Hepatocyte (in vitro differentiated cells): ENCODE measurements around the gene TRMT2A. TPM values are rescaled to one million over a fixed set of nuclear protein-coding genes. Genes with fewer than 3 reads are reported as not detected.
"Not testable (repeated sequence)": the region's sequence is repeated elsewhere in the genome, so short reads cannot be mapped to it uniquely, and the experiment has no call there.

Experiments
- DNase-seq: peaks from one replicate; pipeline ENCODE4 v3.0.0-alpha.2; 2016; ENCODE audit warnings: low spot score
- H2AFZ ChIP-seq: fragments of 200-600 bp; sonication (generic); 2 replicates; pipeline ENCODE4 v1.6.0; 2016; ENCODE audit warnings: antibody characterized with exemption, mild to moderate bottlenecking
- H3K27ac ChIP-seq: fragments of 200-600 bp; sonication (generic); 2 replicates; pipeline ENCODE4 v1.5.1; 2016; ENCODE audit warnings: mild to moderate bottlenecking
- H3K27me3 ChIP-seq: fragments of 200-600 bp; sonication (generic); 2 replicates; pipeline ENCODE4 v1.6.1; 2016
- H3K36me3 ChIP-seq: fragments of 200-600 bp; sonication (generic); replicated peaks from 2 replicates; pipeline ENCODE4 v1.5.1; 2016; ENCODE audit warnings: low read depth; ENCODE audit not compliant: insufficient read depth
- H3K4me1 ChIP-seq: fragments of 200-600 bp; sonication (generic); 2 replicates; pipeline ENCODE4 v1.5.1; 2016; ENCODE audit warnings: mild to moderate bottlenecking, moderate library complexity; ENCODE audit not compliant: insufficient read depth
- H3K4me2 ChIP-seq: fragments of 200-600 bp; sonication (generic); 2 replicates; pipeline ENCODE4 v1.6.0; 2016
- H3K4me3 ChIP-seq: fragments of 200-600 bp; sonication (generic); 2 replicates; pipeline ENCODE4 v1.5.1; 2016; ENCODE audit warnings: mild to moderate bottlenecking
- H3K79me2 ChIP-seq: fragments of 200-600 bp; sonication (generic); 2 replicates; pipeline ENCODE4 v1.6.0; 2017; ENCODE audit warnings: mild to moderate bottlenecking
- H3K9me2 ChIP-seq: fragments of 200-600 bp; sonication (generic); replicated peaks from 2 replicates; pipeline ENCODE4 v1.6.0; 2017; ENCODE audit warnings: mild to moderate bottlenecking; ENCODE audit not compliant: insufficient read depth
- H3K9me3 ChIP-seq: fragments of 200-600 bp; sonication (generic); 2 replicates; pipeline ENCODE4 v1.5.1; 2016; ENCODE audit warnings: low read depth, mild to moderate bottlenecking
- H4K20me1 ChIP-seq: fragments of 200-600 bp; sonication (generic); 2 replicates; pipeline ENCODE4 v1.6.0; 2016; ENCODE audit warnings: mild to moderate bottlenecking; ENCODE audit not compliant: insufficient read depth, poor library complexity, severe bottlenecking
- EZH2 ChIP-seq: fragments of 200-600 bp; sonication (generic); IDR thresholded peaks from 2 replicates; pipeline ENCODE4 v1.6.1; 2016; ENCODE audit warnings: antibody characterized with exemption, mild to moderate bottlenecking, borderline replicate concordance
- EZH2phosphoT487 ChIP-seq: fragments of 200-600 bp; sonication (generic); IDR thresholded peaks from one replicate; pipeline ENCODE4 v1.6.1; 2018; ENCODE audit warnings: antibody characterized with exemption, mild to moderate bottlenecking, low read depth, moderate library complexity; ENCODE audit not compliant: unreplicated experiment, severe bottlenecking
- WGBS: methylation state at CpG from one replicate; pipeline ENCODE4 v1.1.6; 2016; ENCODE audit warnings: low lambda C conversion rate; ENCODE audit errors: missing lambda C conversion rate; 5-methylcytosine and 5-hydroxymethylcytosine counted together
- polyA plus RNA-seq: library from polyadenylated mRNA; unstranded; fragments of >200 nt; fragmentation: Nextera tagmentation; extraction: Ambion mirVana; gene quantifications from 2 replicates; pipeline ENCODE4 v1.2.1, GENCODE V29; 2016
- total RNA-seq: library from RNA; depleted of rRNA; stranded (reverse); fragments of >200 nt; gene quantifications from 2 replicates; pipeline ENCODE4 v1.2.3, GENCODE V29; 2014
- TF ChIP-seq, protein P1 (sequence below): fragments of 200-600 bp; sonication (generic); IDR thresholded peaks from 2 replicates; pipeline ENCODE4 v1.5.1; 2016; ENCODE audit warnings: antibody characterized with exemption, mild to moderate bottlenecking; ENCODE audit not compliant: poor library complexity

Gene TRMT2A
- total and polyA plus RNA-seq, 2 experiments from 2014 or later = 34.4 to 65.1 TPM

DNA sequence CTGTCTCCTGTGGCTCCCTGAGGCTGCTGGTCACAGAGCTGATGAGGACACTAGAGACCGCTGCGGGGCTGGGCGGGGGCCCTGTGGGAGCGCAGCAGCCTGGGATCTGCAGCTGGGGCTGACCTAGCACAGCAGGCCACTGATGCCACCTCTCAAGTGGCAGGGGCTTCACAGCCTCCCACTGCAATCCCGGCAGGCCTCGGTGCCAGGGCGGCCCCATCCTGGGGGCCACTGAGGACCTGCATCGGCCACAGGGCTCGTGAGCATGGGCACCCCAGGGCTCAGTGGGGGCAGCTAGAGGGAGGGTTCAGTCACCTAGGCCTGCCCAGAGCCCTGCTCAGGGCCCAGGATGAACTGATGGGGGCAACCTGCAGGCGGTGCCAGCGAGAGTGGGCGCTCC, 48.4 kb upstream of the TRMT2A start:
- Histone ChIP-seq H3K27me3 (no peaks in the 10 kb centered on the region), H4K20me1 (no peaks in the 10 kb centered on the region), H3K9me2 (no peaks in the 10 kb centered on the region), H2AFZ (no peak overlapping the region), H3K9me3 (no peaks in the 10 kb centered on the region), H3K4me1 (no peaks in the 10 kb centered on the region), H3K4me3 (no peak overlapping the region), H3K79me2 (no peaks in the 10 kb centered on the region), H3K36me3 (no peaks in the 10 kb centered on the region), H3K27ac (no peak overlapping the region), H3K4me2 (no peak overlapping the region)
- TF ChIP-seq, protein P1, sequence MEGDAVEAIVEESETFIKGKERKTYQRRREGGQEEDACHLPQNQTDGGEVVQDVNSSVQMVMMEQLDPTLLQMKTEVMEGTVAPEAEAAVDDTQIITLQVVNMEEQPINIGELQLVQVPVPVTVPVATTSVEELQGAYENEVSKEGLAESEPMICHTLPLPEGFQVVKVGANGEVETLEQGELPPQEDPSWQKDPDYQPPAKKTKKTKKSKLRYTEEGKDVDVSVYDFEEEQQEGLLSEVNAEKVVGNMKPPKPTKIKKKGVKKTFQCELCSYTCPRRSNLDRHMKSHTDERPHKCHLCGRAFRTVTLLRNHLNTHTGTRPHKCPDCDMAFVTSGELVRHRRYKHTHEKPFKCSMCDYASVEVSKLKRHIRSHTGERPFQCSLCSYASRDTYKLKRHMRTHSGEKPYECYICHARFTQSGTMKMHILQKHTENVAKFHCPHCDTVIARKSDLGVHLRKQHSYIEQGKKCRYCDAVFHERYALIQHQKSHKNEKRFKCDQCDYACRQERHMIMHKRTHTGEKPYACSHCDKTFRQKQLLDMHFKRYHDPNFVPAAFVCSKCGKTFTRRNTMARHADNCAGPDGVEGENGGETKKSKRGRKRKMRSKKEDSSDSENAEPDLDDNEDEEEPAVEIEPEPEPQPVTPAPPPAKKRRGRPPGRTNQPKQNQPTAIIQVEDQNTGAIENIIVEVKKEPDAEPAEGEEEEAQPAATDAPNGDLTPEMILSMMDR = no peak
- TF ChIP-seq EZH2phosphoT487 (no peak), EZH2 (no peak)
- DNase-seq = no peak
- WGBS = 95% methylated on average over 12 of the region's 12 CpGs

DNA sequence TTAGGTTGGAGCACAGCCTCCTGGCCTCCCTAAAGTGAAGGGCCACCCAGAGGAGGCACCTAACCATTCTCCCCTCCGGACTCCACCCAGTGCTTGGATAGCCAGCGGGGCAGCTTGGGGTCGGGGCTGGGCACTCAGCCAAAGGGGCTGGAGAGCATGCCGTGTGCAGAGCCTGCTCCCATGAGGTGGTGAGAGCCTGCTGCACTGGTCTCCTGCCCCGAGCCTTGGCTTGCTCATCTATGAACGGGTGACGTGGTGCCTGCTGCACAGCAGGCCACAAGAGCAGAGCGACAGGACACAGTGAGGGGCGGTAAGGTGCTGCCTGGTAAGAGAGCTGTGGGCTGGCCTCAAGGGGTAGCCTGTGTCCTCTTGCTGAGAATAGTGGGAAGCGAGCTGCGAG, 47.8 kb upstream of the TRMT2A start:
- DNase-seq = no peak
- 87% methylated on average over 10 of the region's 11 CpGs for WGBS
- H3K4me2 ChIP-seq = no peak overlapping the region
- no peaks in the 10 kb centered on the region for H3K36me3 ChIP-seq
- no peak overlapping the region for H3K4me3 ChIP-seq
- H2AFZ ChIP-seq = no peak overlapping the region
- no peaks in the 10 kb centered on the region for H3K4me1 ChIP-seq
- H4K20me1 ChIP-seq = no peaks in the 10 kb centered on the region
- H3K27me3 ChIP-seq = no peaks in the 10 kb centered on the region
- no peaks in the 10 kb centered on the region for H3K9me2 ChIP-seq
- no peaks in the 10 kb centered on the region for H3K9me3 ChIP-seq
- H3K27ac ChIP-seq = no peak overlapping the region
- TF ChIP-seq, protein P1 = no peak
- TF ChIP-seq EZH2phosphoT487 = no peak
- TF ChIP-seq EZH2 = no peak
- H3K79me2 ChIP-seq = no peaks in the 10 kb centered on the region

DNA sequence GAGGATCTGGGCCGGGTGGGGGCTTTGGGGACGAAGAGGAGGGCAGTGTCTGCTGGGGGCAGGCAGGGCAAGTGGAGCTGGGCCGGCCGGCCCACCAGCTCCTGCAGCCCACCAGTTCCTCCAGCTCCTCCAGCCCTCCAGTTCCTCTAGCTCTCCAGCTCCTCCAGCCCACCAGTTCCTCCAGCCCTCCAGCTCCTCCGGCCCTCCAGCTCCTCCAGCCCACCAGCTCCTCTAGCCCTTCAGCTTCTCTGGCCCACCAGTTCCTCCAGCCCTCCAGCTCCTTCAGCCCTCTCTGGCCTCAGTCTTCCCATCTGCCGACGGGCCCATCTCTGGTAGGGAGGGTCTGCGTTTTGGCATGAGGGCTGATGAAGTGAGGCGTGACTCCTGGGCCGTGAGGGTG, 43.0 kb upstream of the TRMT2A start:
- Histone ChIP-seq H3K79me2 (no peaks in the 10 kb centered on the region), H4K20me1 (no peaks in the 10 kb centered on the region), H3K36me3 (no peaks in the 10 kb centered on the region), H3K27ac (no peak overlapping the region), H3K4me2 (no peak overlapping the region), H3K9me3 (no peaks in the 10 kb centered on the region), H3K9me2 (no peaks in the 10 kb centered on the region), H3K4me3 (no peak overlapping the region), H3K4me1 (no peaks in the 10 kb centered on the region), H2AFZ (no peak overlapping the region), H3K27me3 (no peaks in the 10 kb centered on the region)
- DNase-seq = no peak
- TF ChIP-seq EZH2 (no peak), EZH2phosphoT487 (no peak)
- TF ChIP-seq, protein P1 = no peak
- 86% methylated on average over 10 of the region's 10 CpGs for WGBS

DNA sequence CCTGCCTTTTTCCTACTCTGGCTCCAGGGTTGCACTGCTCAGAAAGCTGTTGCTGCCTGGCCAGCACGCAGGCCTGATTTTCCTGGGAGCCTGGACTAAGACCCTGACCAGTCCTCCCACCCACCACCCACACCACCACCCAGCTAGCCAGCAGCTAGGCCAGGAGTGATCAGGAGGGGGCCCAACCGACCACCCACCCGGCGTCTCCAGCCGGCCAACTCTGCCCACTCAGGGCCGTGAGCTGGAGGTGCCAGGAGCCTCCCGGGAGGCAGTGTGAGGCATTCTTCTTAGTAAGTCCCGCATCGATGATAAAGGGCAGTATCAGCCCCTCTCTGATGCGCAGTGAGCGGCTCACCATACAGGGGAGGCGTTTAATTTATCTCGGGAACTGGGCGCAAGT, 42.5 kb upstream of the TRMT2A start:
- not testable (repeated sequence) for H3K4me3 ChIP-seq, H3K36me3 ChIP-seq, H3K27ac ChIP-seq, H3K9me3 ChIP-seq, H3K4me1 ChIP-seq, H3K9me2 ChIP-seq, DNase-seq, H4K20me1 ChIP-seq, H2AFZ ChIP-seq, H3K4me2 ChIP-seq, H3K79me2 ChIP-seq, H3K27me3 ChIP-seq
- 92% methylated on average over 14 of the region's 14 CpGs for WGBS
